ENCODE results near the gene RENBP. TPM values are rescaled to one million over a fixed set of nuclear protein-coding genes. Genes with fewer than 3 reads are reported as not detected.

RENBP gene
- total and polyA plus RNA-seq, 2 of the 13 experiments (the other 11 are each of a cell fraction or from before 2014, with no cell fraction given): 1.4 to 2.6 TPM

DNA sequence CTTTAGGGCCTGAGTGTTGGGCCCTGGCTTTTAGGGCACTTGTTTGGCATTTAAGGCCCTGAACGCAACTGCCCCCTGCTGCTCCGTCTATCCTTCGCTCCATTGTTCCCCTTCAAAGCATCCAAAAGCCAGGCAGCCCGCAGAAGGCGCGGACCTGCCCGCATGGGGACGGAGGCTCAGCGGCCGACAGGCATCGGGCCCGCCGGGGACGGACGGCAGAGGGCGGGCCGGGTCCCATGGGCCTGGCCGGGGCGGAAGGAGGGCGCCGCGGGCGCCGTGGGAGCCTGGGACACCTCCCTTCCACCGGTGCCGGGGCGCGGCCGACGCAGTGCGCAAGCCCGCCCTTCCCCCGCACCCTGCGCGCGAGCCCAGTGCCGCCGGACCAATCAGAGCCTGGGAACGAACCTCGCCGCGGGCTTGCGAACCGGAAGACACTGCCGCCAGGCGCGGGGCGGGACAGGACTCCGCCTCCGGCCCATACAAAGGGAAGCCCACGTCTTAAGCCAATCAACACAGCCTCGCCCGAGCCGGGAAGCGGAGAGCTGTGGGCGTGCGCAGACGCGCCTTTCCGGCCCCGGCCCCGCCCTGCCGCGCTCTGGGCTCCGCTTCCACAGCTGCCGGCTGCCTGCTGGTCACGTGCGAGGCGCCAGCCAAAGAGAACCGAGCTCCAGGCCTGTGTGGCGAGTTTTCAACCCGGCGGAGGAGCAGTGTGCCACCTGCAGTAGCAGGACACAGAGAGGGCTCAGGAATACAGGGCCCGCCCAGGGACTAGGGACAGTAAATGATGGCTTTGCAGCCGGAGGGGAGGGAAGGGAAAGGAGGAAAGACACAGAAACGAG lies 16.3 kb downstream of the RENBP start (continued):
- TF ChIP-seq, protein P1, sequence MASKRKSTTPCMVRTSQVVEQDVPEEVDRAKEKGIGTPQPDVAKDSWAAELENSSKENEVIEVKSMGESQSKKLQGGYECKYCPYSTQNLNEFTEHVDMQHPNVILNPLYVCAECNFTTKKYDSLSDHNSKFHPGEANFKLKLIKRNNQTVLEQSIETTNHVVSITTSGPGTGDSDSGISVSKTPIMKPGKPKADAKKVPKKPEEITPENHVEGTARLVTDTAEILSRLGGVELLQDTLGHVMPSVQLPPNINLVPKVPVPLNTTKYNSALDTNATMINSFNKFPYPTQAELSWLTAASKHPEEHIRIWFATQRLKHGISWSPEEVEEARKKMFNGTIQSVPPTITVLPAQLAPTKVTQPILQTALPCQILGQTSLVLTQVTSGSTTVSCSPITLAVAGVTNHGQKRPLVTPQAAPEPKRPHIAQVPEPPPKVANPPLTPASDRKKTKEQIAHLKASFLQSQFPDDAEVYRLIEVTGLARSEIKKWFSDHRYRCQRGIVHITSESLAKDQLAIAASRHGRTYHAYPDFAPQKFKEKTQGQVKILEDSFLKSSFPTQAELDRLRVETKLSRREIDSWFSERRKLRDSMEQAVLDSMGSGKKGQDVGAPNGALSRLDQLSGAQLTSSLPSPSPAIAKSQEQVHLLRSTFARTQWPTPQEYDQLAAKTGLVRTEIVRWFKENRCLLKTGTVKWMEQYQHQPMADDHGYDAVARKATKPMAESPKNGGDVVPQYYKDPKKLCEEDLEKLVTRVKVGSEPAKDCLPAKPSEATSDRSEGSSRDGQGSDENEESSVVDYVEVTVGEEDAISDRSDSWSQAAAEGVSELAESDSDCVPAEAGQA (IDR thresholded peaks at IDR 0.05; ENCODE audit: low read depth): no peak
- TF ChIP-seq, protein P1 (CRISPR knock-in tag; IDR thresholded peaks at IDR 0.05; ENCODE audit: borderline replicate concordance): no peak
- peak; percentile 59; the same call in 1 of the 2 replicates for TF ChIP-seq ERF (CRISPR knock-in tag; IDR thresholded peaks at IDR 0.05)
- TF ChIP-seq FOXA3 (CRISPR knock-in tag; IDR thresholded peaks at IDR 0.05): 0 out of 2 replicates have a peak, but pooled peaks have one; percentile 11
- TF ChIP-seq, protein P2, sequence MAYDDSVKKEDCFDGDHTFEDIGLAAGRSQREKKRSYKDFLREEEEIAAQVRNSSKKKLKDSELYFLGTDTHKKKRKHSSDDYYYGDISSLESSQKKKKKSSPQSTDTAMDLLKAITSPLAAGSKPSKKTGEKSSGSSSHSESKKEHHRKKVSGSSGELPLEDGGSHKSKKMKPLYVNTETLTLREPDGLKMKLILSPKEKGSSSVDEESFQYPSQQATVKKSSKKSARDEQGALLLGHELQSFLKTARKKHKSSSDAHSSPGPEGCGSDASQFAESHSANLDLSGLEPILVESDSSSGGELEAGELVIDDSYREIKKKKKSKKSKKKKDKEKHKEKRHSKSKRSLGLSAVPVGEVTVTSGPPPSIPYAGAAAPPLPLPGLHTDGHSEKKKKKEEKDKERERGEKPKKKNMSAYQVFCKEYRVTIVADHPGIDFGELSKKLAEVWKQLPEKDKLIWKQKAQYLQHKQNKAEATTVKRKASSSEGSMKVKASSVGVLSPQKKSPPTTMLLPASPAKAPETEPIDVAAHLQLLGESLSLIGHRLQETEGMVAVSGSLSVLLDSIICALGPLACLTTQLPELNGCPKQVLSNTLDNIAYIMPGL (CRISPR knock-in tag; IDR thresholded peaks at IDR 0.05; ENCODE audit: borderline replicate concordance in 1 of 2, low read depth in 1 of 2): peak in 1 of 2 experiments; percentile 2; a peak in 1 of 4 replicates
- no peak for TF ChIP-seq HNF4A (CRISPR knock-in tag; IDR thresholded peaks at IDR 0.05)
- TF ChIP-seq ZNF253 (CRISPR knock-in tag; IDR thresholded peaks at IDR 0.05; ENCODE audit: borderline replicate concordance): no peak
- no peak for TF ChIP-seq ZNF510 (CRISPR knock-in tag; IDR thresholded peaks at IDR 0.05; ENCODE audit: low read depth)
- TF ChIP-seq U2AF1 (optimal IDR thresholded peaks at IDR 0.05; ENCODE audit: low read depth, low read length): no peak
- no peak for TF ChIP-seq ZNF367 (CRISPR knock-in tag; IDR thresholded peaks at IDR 0.05; ENCODE audit: borderline replicate concordance)
- TF ChIP-seq ZNF749 (CRISPR knock-in tag; IDR thresholded peaks at IDR 0.05; ENCODE audit: borderline replicate concordance): no peak
- TF ChIP-seq ZNF235 (CRISPR knock-in tag; IDR thresholded peaks at IDR 0.05; ENCODE audit: borderline replicate concordance): no peak
- TF ChIP-seq, protein P3, sequence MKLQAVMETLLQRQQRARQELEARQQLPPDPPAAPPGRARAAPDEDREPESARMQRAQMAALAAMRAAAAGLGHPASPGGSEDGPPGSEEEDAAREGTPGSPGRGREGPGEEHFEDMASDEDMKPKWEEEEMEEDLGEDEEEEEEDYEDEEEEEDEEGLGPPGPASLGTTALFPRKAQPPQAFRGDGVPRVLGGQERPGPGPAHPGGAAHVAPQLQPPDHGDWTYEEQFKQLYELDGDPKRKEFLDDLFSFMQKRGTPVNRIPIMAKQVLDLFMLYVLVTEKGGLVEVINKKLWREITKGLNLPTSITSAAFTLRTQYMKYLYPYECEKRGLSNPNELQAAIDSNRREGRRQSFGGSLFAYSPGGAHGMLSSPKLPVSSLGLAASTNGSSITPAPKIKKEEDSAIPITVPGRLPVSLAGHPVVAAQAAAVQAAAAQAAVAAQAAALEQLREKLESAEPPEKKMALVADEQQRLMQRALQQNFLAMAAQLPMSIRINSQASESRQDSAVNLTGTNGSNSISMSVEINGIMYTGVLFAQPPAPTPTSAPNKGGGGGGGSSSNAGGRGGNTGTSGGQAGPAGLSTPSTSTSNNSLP (IDR thresholded peaks at IDR 0.05; ENCODE audit: low read depth, low read length): no peak
- no peak for TF ChIP-seq NAIF1 (CRISPR knock-in tag; IDR thresholded peaks at IDR 0.05; ENCODE audit: borderline replicate concordance)
- no peak for TF ChIP-seq GABPA (IDR thresholded peaks at IDR 0.05; ENCODE audit: low read depth, low read length)
- TF ChIP-seq GABPA (CRISPR knock-in tag; IDR thresholded peaks at IDR 0.05; ENCODE audit: low read depth): peak; percentile 83
- peak; percentile 78; the same call in 1 of the 2 replicates for TF ChIP-seq KLF12 (CRISPR knock-in tag; IDR thresholded peaks at IDR 0.05; ENCODE audit: borderline replicate concordance)
- TF ChIP-seq FLYWCH1 (CRISPR knock-in tag; IDR thresholded peaks at IDR 0.05): no peak
- no peak for TF ChIP-seq SNAPC2 (CRISPR knock-in tag; IDR thresholded peaks at IDR 0.05)
- TF ChIP-seq PHF5A (CRISPR knock-in tag; IDR thresholded peaks at IDR 0.05; ENCODE audit: low read depth, unreplicated experiment): peak; percentile 34
- no peak for TF ChIP-seq FOXK2 (IDR thresholded peaks at IDR 0.05)

Data from HepG2 (cell line).